Fibroblast of peridontal ligament (primary cell): ENCODE results near the gene FAM89B.
A peak's percentile ranks its signal among the peaks of the same experiment; 100 is the strongest.

ENCODE experiments used
- DNase-seq: peaks from one replicate; pipeline ENCODE4 v3.0.0-alpha.2; 2010; ENCODE audit errors: extremely low read depth

The FAM89B gene

GRCh38 chr11:65573391-65574079 lies 1.2 kb downstream of the FAM89B start:
- no peak for DNase-seq

- peak; percentile 90 for DNase-seq
Observed at GRCh38 chr11:65574109-65574810, 1.9 kb downstream of the FAM89B start.

DNA sequence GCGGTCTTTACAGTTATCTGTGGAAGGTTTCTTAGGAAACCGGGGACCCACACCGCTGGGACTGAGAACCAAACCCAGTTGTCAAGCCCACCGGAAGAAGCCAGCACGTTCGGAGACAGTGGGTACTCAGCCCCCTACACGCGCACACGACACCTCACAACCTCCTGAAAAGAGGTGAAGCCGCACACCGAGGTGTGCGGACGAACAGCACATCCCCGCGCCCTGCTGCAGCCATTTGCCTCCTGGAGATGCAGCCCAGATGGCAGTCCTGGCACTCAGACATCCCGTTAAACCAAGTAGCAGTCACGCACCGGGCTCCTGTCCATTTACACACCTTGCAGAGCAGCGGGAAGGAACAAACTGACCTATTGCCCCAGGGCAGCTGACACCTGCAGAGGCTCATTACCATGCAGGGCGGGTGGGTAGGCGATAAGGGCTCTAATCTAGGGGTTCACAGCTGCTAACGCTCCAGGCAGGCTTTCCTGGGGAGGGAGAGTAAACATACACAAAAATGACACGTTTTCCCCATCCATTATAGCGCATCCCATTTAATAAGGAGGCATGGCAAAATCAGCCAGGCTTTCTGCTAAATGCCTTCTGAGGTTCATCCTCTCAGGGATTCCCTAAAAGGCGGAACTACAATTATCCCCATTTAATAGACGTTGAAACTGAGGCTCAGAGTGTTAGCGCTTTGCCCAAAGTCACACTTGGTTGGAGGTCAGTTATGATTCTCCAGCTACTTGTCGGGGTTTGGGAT lies 2.7 kb downstream of the FAM89B start:
- DNase-seq = no peak

DNA sequence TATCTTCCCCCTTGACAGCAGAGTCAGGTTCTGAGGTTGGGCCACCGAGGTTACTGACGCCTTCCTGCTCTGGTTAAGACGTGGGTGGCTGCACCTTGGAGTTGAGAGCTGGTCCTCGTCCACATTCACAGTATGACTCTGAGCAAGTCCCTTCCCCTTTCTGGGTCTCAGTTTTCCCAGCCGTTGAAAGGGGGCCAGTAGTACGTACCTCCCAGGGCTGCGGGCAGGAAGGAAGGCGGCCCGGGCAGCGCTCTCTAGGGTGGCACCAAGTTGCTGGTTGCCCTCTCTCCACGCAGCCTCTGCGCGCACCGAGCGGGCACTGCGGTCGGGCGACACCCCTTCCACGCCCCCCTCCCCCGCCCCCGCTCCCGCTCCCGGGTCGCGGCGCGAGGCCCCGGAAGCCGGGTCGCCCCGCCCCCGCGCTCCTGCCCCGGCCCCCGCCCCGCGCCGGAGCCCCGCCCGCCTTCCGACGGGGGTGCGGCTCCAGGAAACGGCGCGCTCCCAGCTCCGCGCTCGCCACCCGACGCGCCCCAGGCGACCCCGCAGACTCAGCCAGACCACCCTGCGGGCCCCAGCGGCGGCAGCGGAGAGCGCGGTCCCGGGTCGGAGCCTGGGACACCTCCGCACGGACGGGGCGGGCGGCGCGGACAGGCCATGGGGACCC lies 3.4 kb downstream of the FAM89B start, which contains the start of gene EHBP1L1:
Gene EHBP1L1 (plus strand): TSS at position 486 of the 664 bp plus-strand sequence. CDS start 250 bp downstream, outside the sequence.
- DNase-seq = peak; percentile 45

DNA sequence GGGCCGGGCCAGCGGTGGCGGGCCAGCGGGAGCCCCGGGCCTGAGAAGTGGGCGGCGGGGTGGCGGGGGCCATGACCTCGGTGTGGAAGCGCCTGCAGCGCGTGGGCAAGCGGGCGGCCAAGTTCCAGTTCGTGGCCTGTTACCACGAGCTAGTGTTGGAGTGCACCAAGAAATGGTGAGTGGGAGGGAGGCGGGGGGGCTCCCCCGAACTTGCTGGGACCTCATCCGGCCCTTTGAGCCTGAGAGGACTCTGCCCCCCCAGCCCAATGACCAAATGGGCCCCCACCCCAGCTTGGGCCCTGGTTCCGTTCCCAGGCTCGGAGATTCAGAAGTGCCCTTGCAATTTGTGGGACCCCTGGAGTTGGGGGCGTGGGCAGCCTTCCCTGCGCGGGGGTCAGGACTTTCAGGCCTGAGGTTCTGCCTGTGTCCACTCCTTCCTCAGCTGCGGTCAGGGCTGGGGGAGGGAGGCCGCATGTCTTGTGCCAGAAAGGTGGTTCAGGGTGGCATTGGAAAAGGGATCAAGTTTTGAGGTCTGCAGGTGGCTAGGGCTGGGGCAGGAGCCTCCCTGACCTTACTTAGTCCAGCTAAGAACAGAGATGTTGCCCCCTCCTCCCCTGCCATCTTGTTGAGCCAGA lies 4.0 kb downstream of the FAM89B start:
- no peak for DNase-seq

DNA sequence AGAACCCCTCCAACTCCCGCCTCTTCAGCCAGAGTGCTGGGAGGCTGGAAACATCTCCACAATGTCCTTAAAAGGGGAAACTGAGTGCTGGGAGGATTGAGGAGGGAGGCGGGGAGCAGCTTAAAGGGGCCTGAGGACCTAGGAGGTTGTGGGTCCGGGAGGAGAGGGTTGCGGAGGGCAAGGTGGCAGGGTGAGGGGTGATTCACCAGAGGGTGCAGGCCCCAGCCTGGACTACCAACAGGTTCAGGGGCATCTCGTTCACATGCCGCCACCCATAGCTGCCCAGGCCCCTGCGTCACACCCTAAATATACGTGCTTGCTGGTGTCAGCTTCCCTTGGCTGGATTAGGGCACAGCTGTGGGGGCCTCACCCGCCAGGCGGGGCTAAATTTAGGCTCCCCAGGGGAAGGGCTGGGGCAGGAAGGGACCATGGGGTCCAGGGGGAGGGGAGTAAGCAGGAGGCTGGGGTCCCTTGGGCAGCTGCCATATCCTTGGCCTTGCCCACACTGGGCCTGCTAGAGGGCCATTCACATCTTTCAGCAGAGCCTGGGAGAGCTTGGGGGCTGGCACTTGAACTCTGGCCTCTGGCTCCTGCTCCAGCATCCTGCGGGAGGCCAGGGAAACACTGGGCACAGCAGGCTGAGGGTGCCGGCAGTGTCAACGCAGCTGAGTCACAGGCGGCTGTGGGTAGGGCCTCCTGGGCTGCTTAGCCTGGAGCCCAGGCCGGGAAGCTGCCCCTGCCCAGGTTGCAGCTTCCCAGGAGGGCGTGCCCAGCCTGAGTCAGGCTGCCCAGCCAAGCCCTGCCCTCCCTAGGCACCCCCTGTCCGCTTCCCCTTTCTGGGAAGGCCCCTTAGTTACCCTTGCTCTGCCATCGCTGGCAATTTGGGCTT lies 4.8 kb downstream of the FAM89B start:
- peak; percentile 58 for DNase-seq

DNA sequence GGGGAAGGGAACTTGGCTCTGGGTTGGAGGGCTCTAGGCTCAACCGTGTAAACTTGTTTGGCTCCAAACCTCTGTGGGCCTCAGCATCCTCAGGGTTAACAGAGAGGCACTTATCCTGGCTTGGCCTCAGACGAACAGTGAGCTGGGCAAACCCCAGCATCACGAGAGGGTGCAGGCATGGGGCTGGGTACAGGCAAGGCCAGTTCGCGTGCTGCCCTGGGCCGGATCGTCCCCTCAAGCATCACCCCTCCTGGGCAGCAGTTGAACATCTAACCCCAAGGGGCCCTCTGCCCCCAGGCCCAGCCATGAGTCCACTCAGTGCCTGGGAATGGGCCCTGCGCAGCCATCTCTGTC lies 5.4 kb downstream of the FAM89B start:
- no peak for DNase-seq

DNA sequence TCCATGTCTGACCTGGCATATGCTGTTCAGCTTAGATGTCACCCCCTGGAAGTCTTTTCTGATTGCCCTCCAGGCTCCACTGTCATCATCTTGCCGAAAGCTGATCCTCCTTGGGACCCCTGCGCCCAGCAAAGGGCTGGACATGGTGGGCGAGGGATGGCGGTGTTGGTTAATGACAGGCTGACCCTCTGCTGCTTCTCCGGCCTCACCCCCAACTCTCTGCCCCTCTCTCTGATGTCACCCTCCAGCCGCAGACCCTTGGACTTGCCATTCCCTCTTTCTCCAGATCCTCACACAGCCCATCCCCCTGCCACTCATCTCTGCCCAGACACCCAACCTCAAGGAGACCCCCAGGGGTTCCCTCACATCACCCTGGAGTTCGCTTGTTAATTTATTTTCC lies 5.8 kb downstream of the FAM89B start:
- no peak for DNase-seq

- DNase-seq = no peak
Observed at GRCh38 chr11:65578667-65579066, 6.3 kb downstream of the FAM89B start.

DNA sequence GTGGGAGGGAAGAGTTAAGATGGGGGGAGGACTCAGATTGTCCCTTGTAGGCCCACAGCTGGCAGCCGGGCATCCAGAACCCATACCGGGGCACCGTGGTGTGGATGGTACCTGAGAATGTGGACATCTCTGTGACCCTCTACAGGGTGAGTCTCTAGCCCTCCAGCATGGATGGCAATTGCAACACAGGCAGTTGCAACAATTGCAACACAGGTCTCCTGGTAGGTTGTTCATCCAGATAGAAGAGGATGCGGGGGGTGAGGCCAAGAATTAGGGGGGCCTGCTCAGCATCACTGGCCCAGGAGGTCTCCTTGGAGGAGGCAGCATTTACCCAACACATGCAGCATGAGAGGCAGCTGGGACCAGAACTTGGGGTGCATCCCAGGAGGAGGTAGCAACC lies 7.0 kb downstream of the FAM89B start:
- DNase-seq = no peak

- DNase-seq = no peak
Observed at GRCh38 chr11:65580031-65580692, 7.8 kb downstream of the FAM89B start.

DNA sequence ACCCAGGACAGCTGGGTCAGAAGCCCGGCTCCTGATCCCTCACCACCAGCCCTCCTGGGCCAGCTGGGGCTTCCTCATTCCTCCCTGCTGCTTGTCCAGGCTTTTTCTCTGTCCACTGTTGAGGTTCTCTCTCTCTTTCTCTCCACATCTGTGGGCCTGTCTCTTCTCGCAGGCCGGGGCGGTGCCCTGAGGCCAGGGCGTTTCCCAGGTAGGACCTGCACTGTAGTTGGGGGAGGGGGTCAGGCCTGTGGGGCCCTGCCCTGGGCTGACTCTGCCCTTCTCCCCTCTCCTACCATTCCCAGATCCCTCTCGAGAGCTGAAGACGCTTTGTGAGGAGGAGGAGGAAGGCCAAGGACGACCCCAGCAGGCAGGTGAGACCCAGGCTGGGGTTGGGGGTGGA lies 8.4 kb downstream of the FAM89B start:
- no peak for DNase-seq

- no peak for DNase-seq
Observed at GRCh38 chr11:65581928-65582327, 9.6 kb downstream of the FAM89B start.

GRCh38 chr11:65583589-65583988 lies 11.3 kb downstream of the FAM89B start:
- no peak for DNase-seq

DNA sequence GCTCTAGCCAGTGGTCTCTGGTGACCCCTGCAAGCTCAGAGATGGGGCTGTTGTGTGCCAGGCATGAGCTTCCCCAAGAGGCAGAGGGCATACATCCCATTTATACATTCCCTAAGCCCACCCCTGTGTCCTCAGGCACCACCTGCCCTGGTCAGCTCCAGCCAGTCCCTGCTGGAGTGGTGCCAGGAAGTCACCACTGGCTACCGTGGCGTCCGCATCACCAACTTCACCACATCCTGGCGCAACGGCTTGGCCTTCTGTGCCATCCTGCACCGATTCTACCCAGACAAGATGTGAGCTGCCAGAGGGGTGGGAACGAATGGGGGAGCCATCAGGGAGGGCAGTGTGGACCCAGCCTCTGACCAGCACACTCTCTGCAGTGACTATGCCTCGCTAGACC lies 11.8 kb downstream of the FAM89B start:
- DNase-seq = no peak

- no peak for DNase-seq
Observed at GRCh38 chr11:65584723-65585171, 12.4 kb downstream of the FAM89B start.

GRCh38 chr11:65585396-65586246 lies 13.3 kb downstream of the FAM89B start:
- DNase-seq = no peak

DNA sequence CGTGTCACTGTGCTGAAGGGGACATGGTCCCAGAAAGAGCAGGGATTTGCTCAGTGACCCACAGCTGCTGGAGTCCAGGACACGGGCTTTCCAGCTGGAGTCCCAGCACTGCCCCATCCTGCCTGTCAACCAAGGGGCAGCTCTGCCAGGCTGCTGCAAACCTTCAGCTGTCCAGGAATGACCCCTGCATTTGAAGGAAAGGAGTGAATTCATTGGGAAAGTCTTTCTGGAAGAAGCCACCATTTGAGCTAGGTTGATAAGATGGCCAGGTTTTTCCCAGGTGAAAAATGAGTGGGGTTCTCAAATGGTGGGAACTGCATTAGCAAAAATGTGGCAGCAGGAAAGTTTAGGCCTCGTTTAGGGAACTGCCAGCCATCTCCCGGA lies 13.9 kb downstream of the FAM89B start:
- DNase-seq = no peak

- DNase-seq = peak; percentile 54
Observed at GRCh38 chr11:65586676-65587075, 14.3 kb downstream of the FAM89B start.
